Endothelial cell of umbilical vein (primary cell): ENCODE measurements around the gene ACAD9. TPM values are rescaled to one million over a fixed set of nuclear protein-coding genes. Genes with fewer than 3 reads are reported as not detected.

Experiments
- BruUV-seq: library from RNA; stranded (reverse); fragments of 400-500 nt; replicated peaks from 2 replicates; lab custom pipeline; 2021; lab: Mats Ljungman, UMichigan
- CTCF ChIA-PET: fragments of 300-600, 350-600 bp; sonication (Branson Sonifier 250); formaldehyde crosslinking; loops from one replicate; lab custom pipeline; 2021; ENCODE audit warnings: antibody characterized with exemption, inconsistent platforms; lab: Charles Lee
- POLR2A ChIA-PET: fragments of 300-600, 350-600 bp; sonication (Branson Sonifier 250); formaldehyde crosslinking; loops from one replicate; lab custom pipeline; 2021; ENCODE audit warnings: antibody characterized with exemption, inconsistent platforms; lab: Charles Lee
- DNase-seq: peaks from one replicate; pipeline ENCODE4 v3.0.0-alpha.2; 2011; ENCODE audit warnings: low read depth, low spot score
- FAIRE-seq: peaks from 2 replicates; lab custom pipeline; 2011; peaks lifted over from hg19 to GRCh38; lab: Jason Lieb, UNC
- H2AFZ ChIP-seq: 2 replicates; pipeline ENCODE4 v1.6.0; 2012; ENCODE audit warnings: low read depth, low read length, control low read depth, inconsistent platforms
- H3K27ac ChIP-seq: 2 replicates; pipeline ENCODE4 v1.5.1; 2011; ENCODE audit warnings: low read depth, mild to moderate bottlenecking, control low read depth, low read length, moderate library complexity; ENCODE audit not compliant: insufficient read depth
- H3K27me3 ChIP-seq, 2 experiments: 2 replicates each; pipeline versions ENCODE4 v1.6.0 to v1.6.1; 2011; ENCODE audit warnings: low read length in 2 of 2, mixed read lengths in 1 of 2; ENCODE audit not compliant: control insufficient read depth in 2 of 2, insufficient read depth in 2 of 2
- H3K36me3 ChIP-seq, 2 experiments: 2 replicates in 1 of 2; 3 replicates in 1 of 2; pipeline ENCODE4 v1.5.1; 2011; ENCODE audit warnings: low read length in 2 of 2, mild to moderate bottlenecking in 1 of 2, moderate library complexity in 1 of 2; ENCODE audit not compliant: control insufficient read depth in 2 of 2, insufficient read depth in 2 of 2; ENCODE audit errors: extremely low read depth in 1 of 2
- H3K4me1 ChIP-seq: 3 replicates; pipeline ENCODE4 v1.5.1; 2011; ENCODE audit warnings: mild to moderate bottlenecking, low read length; ENCODE audit not compliant: control insufficient read depth, insufficient read depth; ENCODE audit errors: extremely low read depth
- H3K4me2 ChIP-seq: 2 replicates; pipeline ENCODE4 v1.6.1; 2011; ENCODE audit warnings: low read length, control low read depth, mixed read lengths; ENCODE audit not compliant: insufficient read depth
- H3K4me3 ChIP-seq, 3 experiments: fragments of 200-600 bp in 1 of 3; sonication (generic), shearing (Covaris generic) in 1 of 3; replicated peaks in 1 of 3; 2 replicates each; pipeline ENCODE4 v1.5.1; 2011 to 2016; ENCODE audit warnings: control low read depth in 3 of 3, low read length in 3 of 3, mild to moderate bottlenecking in 2 of 3, inconsistent platforms in 1 of 3, low read depth in 1 of 3, moderate library complexity in 1 of 3; ENCODE audit not compliant: insufficient read depth in 1 of 3
- H3K79me2 ChIP-seq: 2 replicates; pipeline ENCODE4 v1.6.0; 2012; ENCODE audit warnings: low read length, inconsistent platforms; ENCODE audit not compliant: control insufficient read depth, insufficient read depth
- H3K9ac ChIP-seq: replicated peaks from 2 replicates; pipeline ENCODE3; 2011; ENCODE audit warnings: low read length, control low read depth; ENCODE audit not compliant: insufficient read depth; ENCODE audit errors: extremely low read depth
- H3K9me1 ChIP-seq: replicated peaks from 3 replicates; pipeline ENCODE4 v1.6.0; 2011; ENCODE audit warnings: mild to moderate bottlenecking, low read length; ENCODE audit not compliant: control insufficient read depth, insufficient read depth; ENCODE audit errors: extremely low read depth
- H3K9me3 ChIP-seq: replicated peaks from 2 replicates; pipeline ENCODE4 v1.5.1; 2012; ENCODE audit warnings: low read length, inconsistent platforms; ENCODE audit not compliant: control insufficient read depth, insufficient read depth
- H4K20me1 ChIP-seq: replicated peaks from 2 replicates; pipeline ENCODE3; 2011; ENCODE audit warnings: mild to moderate bottlenecking, low read length; ENCODE audit not compliant: control insufficient read depth, insufficient read depth; ENCODE audit errors: extremely low read depth
- EZH2 ChIP-seq: IDR thresholded peaks from 2 replicates; pipeline ENCODE4 v1.6.1; 2012; ENCODE audit warnings: borderline replicate concordance, low read depth, mild to moderate bottlenecking, moderate library complexity, low read length, inconsistent platforms; ENCODE audit not compliant: severe bottlenecking
- FOS ChIP-seq: IDR thresholded peaks from 2 replicates; pipeline ENCODE4 v1.6.1; 2011; ENCODE audit warnings: mild to moderate bottlenecking, low read length, moderate library complexity, borderline replicate concordance; ENCODE audit not compliant: insufficient read depth
- GATA2 ChIP-seq: IDR thresholded peaks from 2 replicates; pipeline ENCODE4 v1.7.0; 2011; ENCODE audit warnings: low read depth, mild to moderate bottlenecking, moderate library complexity, mixed read lengths, low read length; ENCODE audit not compliant: insufficient read length, insufficient read depth
- JUN ChIP-seq: IDR thresholded peaks from 2 replicates; pipeline ENCODE4 v1.6.1; 2011; ENCODE audit warnings: borderline replicate concordance, low read depth; ENCODE audit not compliant: insufficient read length, insufficient read depth
- MYC ChIP-seq: IDR thresholded peaks from one replicate; pipeline ENCODE4 v1.6.1; 2011; ENCODE audit warnings: mild to moderate bottlenecking, low read depth, low read length
- POLR2A ChIP-seq: IDR thresholded peaks from 2 replicates; pipeline ENCODE4 v1.6.1; 2012; ENCODE audit warnings: low read depth, mild to moderate bottlenecking, control low read depth, low read length
- POLR2AphosphoS5 ChIP-seq: IDR thresholded peaks from 2 replicates; pipeline ENCODE4 v1.6.1; 2012; ENCODE audit warnings: low read depth, mild to moderate bottlenecking, control low read depth, low read length, moderate library complexity; ENCODE audit not compliant: insufficient read depth
- dilution Hi-C: fragments of 300-500 bp; cut with MboI; formaldehyde crosslinking; loops from one replicate; pipeline ENCODE4 v1.15.0; 2019; ENCODE audit warnings: low sequenced_read_pairs; ENCODE audit not compliant: extremely low pct_ligation_motif_present
- intact Hi-C: fragments of 100-400 bp; cut with micrococcal nuclease; formaldehyde crosslinking; loops from one replicate; pipeline ENCODE4 v1.10.0; 2022
- polyA plus RNA-seq, 4 experiments: library from polyadenylated mRNA; depleted of rRNA in 3 of 4; stranded (reverse) in 3 of 4; unstranded in 1 of 4; fragments of >200 nt; gene quantifications; 2 replicates each; pipeline versions ENCODE4 v1.2.1 to v1.2.3, GENCODE V29; 2011 to 2012; ENCODE audit warnings: missing spikeins in 1 of 4
- total RNA-seq: library from RNA; stranded (reverse); gene quantifications from 2 replicates; pipeline ENCODE4 v1.2.3, GENCODE V29; 2021
- TF ChIP-seq, protein P1 (sequence below), 2 donors: IDR thresholded peaks; 1 replicate in 1 of 2; 2 replicates in 1 of 2; pipeline ENCODE4 v1.5.1; 2011; ENCODE audit warnings: low read length in 2 of 2, mild to moderate bottlenecking in 2 of 2, moderate library complexity in 2 of 2, control low read depth in 1 of 2, inconsistent platforms in 1 of 2, low read depth in 1 of 2; ENCODE audit not compliant: insufficient read depth in 1 of 2; ENCODE audit errors: extremely low read depth in 1 of 2
- TF ChIP-seq, protein P2 (sequence below): IDR thresholded peaks from 2 replicates; pipeline ENCODE4 v1.6.1; 2011; ENCODE audit not compliant: insufficient read depth, insufficient read length

The ACAD9 gene
- total and polyA plus RNA-seq, 2 donors (not counting 3 experiments of a cell fraction or from before 2014, with no cell fraction given) = 58.6 to 65.8 TPM

DNA sequence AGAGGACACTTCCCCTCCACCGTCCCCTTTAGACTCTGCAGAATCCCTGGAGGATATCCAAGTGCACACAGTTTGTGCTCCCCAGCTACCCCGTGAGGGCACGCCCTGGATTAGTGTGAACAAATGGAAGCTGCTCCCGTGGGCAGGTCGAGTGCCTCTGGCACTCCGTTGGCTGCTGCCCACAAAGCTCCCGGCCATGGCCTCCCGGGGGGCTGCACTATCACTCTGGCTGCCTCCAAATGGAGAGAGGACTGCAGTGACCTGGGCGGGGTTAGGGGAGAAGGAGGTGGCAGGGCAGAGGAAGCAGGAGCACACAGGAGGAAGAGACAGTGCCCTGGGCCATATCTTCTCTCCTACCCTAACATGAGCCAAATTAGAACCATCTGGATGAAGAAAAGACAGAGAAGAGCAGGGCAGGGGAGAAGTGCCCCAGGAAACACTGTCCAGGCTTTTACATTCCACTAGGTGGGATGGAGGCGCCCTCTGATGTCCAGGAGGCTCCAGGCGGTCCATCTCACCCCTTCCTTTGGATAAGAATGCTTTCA, 29.4 kb upstream of the ACAD9 start:
- CTCF ChIA-PET = interaction anchor here (1.5 kb wide), 1 partner anchor 170 kb away, joined by 7 read pairs; no protein-coding TSS in a partner anchor
- DNase-seq (no peak), FAIRE-seq (no peak)
- H3K27ac ChIP-seq = no peak overlapping the region
- POLR2A ChIA-PET = no interaction called here
- no peak overlapping the region for H3K9ac ChIP-seq
- H3K27me3 ChIP-seq = no peaks in the 10 kb centered on the region
- H2AFZ ChIP-seq = no peak overlapping the region
- dilution Hi-C loops (no loop called here), intact Hi-C loops (no loop called here)
- no peaks in the 10 kb centered on the region for H3K9me3 ChIP-seq
- no peak overlapping the region for H3K4me2 ChIP-seq
- no peaks in the 10 kb centered on the region for H4K20me1 ChIP-seq
- no peaks in the 10 kb centered on the region for H3K9me1 ChIP-seq
- BruUV-seq = no TSS peak
- H3K79me2 ChIP-seq = no peaks in the 10 kb centered on the region
- H3K36me3 ChIP-seq = no peaks in the 10 kb centered on the region
- no peak overlapping the region for H3K4me3 ChIP-seq
- H3K4me1 ChIP-seq = peaks cover 4% of the 10 kb centered on the region
- TF ChIP-seq FOS (no peak), EZH2 (no peak)

DNA sequence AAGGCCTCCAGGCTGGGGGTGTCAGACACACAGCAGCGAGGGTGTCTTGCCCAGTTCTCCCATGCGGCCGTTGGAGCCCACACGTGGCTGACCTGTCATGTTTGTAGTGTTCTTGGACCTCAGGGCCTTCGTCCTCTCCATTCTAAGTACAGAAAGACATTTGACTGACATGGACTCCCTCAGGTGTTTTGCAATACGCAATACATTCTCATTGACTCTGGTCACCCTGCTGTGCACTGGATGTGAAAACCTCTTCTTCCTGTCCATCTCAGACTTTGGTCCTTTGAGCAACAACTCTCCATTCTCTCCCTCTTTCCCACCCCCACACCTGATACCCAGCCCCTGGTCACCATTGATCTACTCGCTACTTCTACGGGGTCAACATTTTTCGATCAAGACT, 28.9 kb upstream of the ACAD9 start:
- Histone ChIP-seq H3K9ac (no peak overlapping the region), H3K9me3 (no peaks in the 10 kb centered on the region), H3K27me3 (no peaks in the 10 kb centered on the region), H3K4me2 (no peak overlapping the region), H3K27ac (no peak overlapping the region), H3K4me1 (peaks cover 1% of the 10 kb centered on the region), H4K20me1 (no peaks in the 10 kb centered on the region), H3K36me3 (no peaks in the 10 kb centered on the region), H3K9me1 (no peaks in the 10 kb centered on the region), H3K79me2 (no peaks in the 10 kb centered on the region), H2AFZ (no peak overlapping the region), H3K4me3 (no peak overlapping the region)
- DNase-seq (no peak), FAIRE-seq (no peak)
- TF ChIP-seq, protein P1, sequence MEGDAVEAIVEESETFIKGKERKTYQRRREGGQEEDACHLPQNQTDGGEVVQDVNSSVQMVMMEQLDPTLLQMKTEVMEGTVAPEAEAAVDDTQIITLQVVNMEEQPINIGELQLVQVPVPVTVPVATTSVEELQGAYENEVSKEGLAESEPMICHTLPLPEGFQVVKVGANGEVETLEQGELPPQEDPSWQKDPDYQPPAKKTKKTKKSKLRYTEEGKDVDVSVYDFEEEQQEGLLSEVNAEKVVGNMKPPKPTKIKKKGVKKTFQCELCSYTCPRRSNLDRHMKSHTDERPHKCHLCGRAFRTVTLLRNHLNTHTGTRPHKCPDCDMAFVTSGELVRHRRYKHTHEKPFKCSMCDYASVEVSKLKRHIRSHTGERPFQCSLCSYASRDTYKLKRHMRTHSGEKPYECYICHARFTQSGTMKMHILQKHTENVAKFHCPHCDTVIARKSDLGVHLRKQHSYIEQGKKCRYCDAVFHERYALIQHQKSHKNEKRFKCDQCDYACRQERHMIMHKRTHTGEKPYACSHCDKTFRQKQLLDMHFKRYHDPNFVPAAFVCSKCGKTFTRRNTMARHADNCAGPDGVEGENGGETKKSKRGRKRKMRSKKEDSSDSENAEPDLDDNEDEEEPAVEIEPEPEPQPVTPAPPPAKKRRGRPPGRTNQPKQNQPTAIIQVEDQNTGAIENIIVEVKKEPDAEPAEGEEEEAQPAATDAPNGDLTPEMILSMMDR (IDR thresholded peaks at IDR 0.05; ENCODE audit: extremely low read depth in 1 of 2, insufficient read depth in 1 of 2, low read depth in 1 of 2, low read length in 2 of 2) = no peak
- TF ChIP-seq, protein P2, sequence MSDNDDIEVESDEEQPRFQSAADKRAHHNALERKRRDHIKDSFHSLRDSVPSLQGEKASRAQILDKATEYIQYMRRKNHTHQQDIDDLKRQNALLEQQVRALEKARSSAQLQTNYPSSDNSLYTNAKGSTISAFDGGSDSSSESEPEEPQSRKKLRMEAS = no peak
- TF ChIP-seq POLR2A (no peak), FOS (no peak), MYC (no peak), POLR2AphosphoS5 (no peak), JUN (no peak), EZH2 (no peak), GATA2 (no peak)
- intact Hi-C loops (no loop called here), dilution Hi-C loops (no loop called here)
- CTCF ChIA-PET = interaction anchor here (1.5 kb wide), 1 partner anchor 170 kb away, joined by 7 read pairs; no protein-coding TSS in a partner anchor
- no TSS peak for BruUV-seq
- POLR2A ChIA-PET = no interaction called here
